GM19351 (cell line): ENCODE results near the gene GRIN3A.
"Not testable (repeated sequence)": the region's sequence is repeated elsewhere in the genome, so short reads cannot be mapped to it uniquely, and the experiment has no call there.

Experiments
- ATAC-seq: cut with Tn5 transposase; IDR thresholded peaks from one replicate; pipeline ENCODE4 v1.9.1; 2021; ENCODE audit warnings: mild to moderate bottlenecking, moderate library complexity; ENCODE audit not compliant: unreplicated experiment

The GRIN3A gene

DNA sequence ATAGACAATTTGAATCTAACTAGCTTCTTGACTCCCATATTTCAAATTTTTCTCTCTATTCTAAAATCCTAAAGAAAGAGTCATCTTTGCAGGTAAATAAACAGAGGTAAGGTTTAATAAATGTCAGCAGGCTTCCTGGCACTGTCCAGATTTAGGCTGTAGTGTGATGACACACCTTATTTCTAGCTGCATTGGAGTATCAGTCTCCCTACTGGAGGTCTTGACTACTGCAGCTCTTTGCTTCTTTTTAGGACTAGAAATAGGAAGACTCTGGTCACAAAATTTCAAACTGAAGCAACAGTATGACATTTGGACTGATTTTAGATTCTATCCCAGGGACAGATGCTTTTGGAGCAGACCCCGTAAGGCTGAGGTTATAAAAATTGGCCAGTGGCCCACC lies 103.0 kb downstream of the GRIN3A start:
- no peak for ATAC-seq

DNA sequence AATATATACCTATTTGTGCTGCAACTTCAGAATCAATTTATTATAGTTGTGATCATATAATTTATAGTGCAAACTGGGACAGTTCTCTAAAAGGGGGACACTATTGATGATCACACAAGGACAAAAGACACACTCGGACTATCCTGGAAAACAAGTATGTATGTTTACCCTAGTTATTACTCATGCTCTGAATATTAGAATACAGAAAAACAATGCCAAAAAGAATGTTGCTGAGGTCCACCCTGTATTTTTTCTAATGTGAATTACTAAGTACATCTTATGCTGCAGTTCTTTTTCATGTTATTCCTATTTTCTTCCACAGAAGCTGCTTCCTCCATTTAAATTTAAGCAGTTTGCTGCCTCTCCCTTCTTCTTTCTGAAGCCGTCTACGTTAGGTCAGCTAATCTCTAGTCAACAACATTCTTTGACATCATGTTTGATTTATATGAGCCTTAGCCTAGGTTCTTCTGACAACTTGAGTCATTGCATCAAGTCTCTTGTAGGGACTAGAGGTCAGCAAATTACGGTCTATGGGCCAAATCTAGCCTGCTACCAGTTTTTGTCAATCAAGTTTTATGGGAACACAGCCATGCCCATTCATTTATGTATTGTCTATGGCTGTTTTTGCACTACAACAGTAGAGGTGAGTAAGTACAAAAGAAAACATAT lies 103.6 kb downstream of the GRIN3A start:
- no peak for ATAC-seq

DNA sequence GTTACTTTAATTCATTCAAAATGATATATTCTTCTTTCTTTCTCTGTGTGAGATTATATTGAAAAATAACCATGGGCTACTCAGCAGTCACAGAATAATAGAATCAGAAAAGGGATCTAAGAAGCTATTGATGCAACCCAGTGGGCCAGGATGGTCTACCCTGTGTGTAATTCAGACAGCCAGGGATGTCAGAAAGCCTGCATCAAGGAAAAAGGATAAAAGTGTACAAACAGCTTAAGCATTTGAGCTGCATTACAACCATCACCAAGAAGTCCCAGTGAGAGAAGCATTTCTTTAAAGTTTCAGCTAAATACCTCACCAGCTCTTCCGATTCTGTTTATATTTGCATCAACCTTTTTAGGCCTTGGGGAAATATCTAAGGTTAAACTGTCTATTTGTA lies 105.8 kb downstream of the GRIN3A start:
- no peak for ATAC-seq

DNA sequence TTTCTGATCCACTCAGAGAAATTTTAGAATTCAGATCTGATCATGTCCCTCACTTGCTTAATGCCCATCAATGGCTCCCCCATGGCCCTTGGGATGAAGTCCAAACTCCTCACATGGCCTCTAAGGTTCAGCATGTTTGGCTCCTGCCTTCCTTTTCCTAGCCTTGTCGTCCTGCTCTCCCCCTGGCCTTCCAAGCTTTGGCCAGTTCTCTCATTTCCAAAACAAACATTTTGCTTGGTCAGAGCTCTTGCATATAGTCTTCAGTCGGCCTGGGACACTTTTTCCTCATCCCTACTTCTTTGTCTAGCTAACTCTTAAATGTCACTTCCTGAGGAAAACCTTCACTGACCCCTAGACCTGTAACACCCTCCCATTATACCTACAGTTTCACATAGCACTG lies 106.6 kb downstream of the GRIN3A start:
- ATAC-seq = no peak

DNA sequence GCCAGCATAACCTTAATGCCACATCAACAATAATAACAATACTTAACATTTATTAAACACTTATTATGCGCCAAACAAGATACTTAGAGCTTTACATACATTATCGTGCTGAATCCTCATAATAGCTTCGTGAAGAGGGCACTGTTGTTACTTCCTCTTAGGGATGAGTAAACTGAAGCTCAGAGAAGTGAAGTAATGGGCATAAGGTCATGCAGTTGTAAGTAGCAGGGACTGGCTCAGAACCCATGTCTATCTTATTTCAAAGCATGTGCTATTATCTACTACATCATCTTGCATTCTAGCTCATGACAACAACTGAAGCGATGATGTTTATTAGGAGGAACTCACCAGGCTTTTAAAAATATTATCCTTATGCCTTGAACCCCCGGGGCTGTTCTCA lies 108.8 kb downstream of the GRIN3A start:
- no peak for ATAC-seq

DNA sequence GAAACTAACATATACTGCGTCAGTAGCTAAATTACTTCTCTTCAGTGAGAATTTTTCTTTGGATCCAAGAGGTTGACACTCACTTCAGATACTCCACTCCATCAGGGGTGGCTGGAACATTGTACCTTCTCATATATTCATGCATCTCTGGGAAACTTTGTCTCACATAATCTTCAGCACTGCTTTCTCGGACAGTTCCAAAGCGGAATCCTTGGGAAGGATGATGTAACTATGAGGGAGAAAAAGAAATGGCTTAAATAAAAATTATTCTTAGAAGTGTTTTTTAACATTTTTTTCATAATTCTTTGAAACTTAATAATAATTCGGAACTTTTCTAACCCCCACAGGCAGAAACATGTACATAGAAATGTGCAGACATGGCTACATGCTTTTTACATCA lies 110.3 kb downstream of the GRIN3A start:
- no peak for ATAC-seq

DNA sequence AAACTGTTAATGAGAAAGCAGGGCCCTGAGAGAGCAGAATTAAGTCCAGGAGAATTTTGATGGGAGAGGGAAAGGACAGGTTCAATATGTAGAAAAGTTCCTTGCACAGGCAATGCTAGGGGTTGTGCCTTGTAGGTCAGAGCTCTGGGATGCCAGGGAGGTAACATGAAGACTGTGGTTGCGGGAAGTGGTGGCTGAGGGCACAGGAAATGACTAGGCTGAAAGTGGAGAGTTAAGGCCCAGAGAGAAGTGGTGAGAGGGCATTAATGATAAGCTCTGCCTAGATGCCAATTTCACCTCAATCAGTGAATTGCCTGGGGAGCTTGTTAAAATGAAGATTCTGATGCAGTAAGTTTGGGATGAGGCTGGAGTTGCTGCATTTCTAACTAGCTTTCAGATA lies 112.2 kb downstream of the GRIN3A start:
- no peak for ATAC-seq

DNA sequence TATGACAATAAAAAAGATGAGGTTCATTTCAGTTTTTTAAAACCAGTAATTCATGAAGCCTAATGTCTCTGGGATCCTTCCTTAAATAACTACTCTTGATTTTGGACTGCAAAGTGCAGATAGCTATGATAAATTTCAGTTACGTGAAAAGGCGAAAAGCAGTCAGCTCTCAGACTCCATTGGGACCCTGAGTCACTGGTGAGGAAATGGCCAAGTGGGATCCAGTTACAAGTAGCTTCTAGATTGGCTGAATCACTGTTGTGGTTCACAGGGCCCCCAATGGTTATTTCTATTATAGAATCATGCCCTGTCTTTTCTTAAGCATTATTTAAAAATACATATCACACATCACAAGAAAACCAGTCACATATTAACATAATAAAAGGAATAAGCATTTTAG lies 112.6 kb downstream of the GRIN3A start:
- ATAC-seq = no peak

DNA sequence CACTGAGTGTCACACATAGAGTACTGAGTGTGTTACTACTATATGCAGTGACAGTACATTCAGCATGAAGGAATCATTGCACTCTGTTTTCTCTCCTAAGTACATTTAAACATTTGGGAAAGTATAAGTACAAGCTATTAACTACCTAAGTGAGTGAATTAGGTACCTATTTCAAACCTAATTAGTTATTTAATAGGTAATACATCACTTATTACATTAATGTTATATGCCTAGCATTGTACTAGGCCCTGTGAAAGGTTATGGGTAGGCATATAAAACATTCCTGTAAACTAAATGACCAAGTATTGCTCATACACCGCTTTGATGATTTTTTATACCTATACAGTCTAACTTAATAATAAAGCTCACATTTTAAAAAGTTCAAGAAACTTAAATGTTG lies 118.0 kb downstream of the GRIN3A start:
- no peak for ATAC-seq

DNA sequence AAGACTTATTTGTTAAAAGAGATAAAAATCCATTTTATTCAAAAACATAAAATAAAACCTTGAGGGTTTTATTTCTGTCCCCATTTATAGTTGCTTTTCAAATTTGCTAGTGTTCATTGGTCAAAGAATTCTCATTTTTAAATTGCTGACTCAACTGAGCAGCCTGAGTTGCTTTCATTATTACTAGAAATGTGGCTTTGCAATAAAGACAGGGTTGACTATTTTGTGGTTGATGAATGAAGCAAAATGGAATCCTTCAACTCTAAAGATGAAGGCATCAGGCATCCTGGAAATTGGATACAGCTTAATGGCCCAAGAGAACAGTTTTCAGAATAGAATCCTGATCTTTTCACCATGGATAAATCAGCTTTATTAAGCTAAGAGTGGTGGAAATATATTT lies 119.7 kb downstream of the GRIN3A start:
- ATAC-seq = peak; percentile 72

DNA sequence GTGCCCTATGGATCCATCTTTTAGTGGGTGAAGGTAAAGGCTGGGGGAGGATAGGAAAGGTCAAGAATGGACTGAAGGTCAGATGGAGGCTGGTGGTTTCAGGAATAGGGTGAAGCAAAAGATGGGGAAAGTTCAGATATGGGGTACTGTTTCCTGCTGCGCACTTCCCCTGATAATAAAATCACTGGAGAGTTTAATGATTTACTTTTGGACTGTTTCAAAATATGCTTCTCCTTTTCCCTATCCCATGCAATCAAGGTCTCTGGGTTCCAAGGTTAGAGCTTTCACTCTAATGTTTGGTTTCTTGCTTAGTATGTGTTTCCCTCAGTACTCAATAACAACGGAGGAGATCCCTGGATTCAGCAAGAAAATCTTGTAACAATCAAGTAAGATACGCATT lies 132.9 kb downstream of the GRIN3A start:
- ATAC-seq = no peak

DNA sequence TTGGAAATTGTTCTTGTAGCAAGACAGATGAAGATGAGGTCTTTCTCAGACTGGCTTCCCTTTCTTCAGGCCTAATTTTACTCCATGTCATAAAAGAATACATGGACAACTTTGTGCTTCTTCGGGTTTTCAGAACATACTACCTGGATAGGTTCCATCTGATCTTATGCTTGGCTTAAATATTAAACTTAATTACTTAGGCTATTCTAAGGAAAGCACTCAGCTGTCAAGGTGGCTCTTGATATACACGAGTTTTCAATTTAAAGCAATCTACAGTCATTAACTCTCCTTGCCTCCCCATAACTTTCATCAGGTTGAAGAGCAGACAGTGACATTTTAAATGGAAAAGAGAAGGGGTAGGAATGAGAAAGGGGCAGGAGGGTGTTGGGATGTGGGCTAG lies 134.2 kb downstream of the GRIN3A start:
- ATAC-seq = no peak

DNA sequence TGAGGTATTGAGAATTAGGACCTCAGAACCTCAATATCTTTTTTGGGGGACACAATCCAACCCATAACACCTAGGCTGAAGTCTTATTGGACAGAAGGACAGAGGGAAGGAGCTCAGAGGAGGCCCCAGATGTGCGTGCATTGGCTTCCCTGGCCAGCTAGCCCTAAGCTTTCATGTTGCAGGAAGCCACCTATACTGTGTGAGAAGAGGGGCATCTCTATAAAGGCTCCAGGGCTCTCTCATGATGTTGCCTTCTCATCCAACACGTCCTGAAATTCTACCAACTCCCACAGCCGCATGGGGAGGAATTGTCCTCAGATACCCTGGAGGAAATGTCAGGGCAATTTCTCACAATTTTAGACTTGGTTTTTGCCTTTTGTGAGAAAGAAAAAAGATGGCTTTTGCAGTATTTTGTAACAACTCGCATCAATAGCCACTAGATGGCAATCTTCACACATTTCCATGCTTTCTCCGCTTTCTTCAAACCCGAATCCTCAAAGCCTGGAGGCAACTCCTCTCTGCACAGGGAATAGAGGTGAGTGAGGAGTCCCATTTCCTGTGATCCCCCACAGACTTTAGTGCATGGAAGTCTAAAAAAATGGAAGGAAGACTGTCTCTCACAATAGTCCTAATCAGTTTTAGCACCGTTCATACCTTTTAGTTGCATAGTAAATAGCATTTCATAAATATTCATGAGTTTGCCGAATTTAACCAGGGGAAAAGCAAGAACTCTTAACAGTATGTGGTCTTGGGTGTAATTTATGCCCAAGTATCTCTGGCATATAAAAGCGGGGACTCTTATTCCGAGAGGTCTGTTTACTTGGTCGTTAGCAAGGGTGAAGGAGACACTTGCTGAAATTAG lies 136.3 kb downstream of the GRIN3A start:
- ATAC-seq = peak; percentile 75

DNA sequence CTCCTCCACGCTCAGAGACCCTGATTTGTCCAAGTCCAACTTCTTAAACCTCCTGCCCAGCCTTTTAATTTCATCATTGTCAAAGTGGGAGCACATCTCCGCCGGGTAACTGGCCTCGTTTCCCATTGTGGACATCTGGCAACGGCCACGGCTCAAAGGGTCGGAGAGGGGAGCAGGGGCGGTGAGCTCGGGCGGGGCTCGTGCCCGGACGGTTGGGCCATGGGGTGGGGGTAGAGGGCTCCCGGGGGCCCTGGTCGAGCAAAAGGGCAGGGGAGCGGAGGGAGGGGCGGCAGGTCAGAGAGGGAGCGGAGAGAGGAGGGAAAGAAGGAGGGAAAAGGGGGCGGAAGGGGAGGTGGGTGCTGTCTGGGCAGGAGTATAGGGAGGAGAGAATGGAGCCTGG lies 143.7 kb downstream of the GRIN3A start, which contains the start of gene PPP3R2:
Gene PPP3R2, minus strand, starts transcription at position 174 of the 400 bp plus-strand sequence. Its CDS starts 48 bp downstream, at position 126.
- ATAC-seq = no peak

DNA sequence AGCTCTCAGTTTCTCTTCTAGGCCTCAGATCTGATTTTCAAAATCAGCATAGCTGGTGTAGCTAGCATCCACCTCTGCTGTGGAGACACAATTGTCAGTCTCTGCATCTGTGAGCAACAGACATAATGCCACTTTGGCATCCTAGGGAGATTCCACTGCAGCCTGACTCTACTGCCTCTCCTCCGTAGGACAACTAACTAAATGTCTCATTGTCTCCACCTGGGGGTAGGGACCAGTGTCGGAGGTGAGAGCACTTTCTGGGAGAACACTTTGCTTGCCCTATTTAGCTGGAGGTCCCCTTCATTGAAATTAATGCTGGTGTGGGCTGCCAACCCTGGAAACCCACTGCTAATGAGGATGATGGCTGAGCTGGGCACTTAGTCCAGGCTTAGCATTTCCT lies 145.1 kb downstream of the GRIN3A start:
- no peak for ATAC-seq

DNA sequence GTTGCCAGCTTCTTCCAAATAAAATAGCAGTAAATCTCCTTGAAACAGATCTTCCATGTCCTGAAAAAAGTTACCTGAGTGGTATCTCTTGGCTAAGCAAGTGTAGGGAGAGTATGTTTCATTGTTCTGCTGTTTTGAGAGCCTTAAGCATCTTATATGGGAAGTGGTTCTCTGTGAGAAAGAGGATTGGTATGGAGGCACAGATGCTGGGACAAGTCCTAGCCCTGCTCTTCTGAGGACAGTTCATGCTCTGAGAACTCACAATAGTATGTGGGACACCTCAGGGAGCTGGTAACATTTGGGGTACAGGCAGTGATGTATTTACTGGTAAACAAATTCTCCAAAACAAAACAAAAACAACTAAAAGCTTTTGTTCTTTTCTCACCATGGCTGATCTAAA lies 145.7 kb downstream of the GRIN3A start:
- ATAC-seq = no peak

DNA sequence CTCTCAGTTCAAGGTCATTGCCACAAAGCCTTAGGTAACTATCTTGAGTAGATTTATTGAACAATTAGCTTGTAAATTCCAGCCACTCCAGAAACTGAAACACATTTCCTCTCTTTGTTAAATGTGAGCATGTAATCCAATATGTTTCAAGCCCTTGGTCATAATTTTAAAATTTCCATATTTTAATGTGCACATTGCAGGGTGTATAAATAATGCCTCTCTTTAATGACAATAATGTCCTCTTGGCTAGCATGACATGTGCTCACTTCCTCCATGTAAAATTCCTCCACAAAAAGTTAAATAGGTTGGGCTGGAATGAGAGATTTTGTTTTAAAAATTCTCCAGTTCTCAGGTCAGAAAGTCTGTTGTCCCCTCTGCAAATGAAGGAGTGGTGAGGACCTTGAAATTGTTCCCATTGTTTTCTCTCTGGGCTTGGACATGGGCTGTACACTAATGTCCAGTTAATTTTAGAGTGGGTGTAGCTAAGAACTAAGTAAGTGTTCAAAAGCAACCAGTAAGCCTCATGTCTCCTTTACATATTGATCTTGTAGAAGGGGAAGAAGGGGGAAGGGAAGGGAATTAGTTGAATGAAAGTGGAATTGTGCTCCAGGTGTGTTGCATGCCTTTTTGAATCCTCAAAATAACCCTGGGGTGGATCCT lies 146.5 kb downstream of the GRIN3A start:
- no peak for ATAC-seq

DNA sequence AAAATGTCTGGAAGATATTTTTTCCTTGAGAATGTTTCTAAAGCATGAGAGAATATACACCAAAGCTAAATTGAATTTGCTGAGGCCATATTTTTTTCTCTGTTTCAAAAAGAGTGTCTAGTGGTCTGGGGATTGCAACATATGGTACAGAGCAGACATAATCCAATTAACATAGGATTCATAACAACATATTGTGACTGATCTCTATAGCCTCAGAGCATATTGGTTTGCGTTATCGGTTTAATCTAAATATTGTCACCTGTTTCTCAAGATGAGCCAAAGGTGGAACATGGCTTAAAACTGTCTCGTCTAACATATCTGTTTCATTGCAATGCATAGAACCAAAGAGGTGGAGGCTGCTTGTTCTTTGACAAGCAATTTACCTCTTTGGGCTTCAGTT lies 147.5 kb downstream of the GRIN3A start:
- ATAC-seq = no peak

DNA sequence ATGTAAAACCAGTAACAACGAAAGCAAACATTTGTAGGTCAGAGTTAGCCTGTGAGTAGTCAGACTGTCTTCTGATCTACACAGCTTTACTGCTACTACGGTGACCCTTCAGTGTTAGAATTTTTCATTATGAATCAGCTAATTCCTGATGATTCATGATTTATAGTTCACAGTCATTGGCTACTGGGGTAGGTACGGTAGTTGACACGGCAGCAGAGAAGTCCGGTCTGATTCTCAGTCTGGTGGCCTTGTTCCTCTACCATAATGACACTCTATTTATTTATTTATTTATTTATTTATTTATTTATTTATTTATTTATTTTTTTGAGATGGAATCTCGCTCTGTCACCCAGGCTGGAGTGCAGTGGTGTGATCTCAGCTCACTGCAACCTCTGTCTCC lies 148.4 kb downstream of the GRIN3A start:
- not testable (repeated sequence) for ATAC-seq

DNA sequence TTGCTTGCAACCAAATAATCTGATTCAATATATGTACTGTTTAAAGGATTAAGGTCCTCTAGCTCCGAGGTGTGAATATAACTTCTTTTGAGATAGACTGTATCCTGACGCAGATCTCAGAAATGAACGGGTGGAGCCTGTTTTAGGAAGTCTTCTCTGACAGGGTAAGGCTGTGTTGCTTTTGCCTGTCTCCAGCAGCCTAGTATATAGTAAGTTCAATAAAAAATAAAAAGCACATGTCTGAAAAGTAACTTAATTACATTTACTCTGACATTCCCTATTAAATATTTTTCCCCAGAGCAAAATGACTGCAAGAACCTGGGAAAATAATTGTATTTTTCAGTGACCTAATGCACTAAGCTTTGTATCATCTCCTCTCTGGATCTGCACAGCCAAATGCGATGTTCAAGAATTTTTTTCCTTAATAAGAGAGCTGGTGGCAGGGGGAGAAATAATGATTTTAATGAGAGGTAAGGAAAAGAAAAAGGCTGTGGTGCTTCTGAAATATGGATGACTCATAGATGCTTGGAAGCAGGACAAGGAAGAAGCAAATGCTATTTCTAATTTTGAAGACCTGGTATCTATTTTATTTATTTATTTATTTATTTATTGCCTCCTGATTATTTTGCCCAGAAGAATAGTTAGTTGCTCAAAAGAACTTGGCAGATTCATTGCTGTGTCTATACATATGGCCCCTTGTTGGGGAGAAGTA lies 151.0 kb downstream of the GRIN3A start:
- no peak for ATAC-seq

DNA sequence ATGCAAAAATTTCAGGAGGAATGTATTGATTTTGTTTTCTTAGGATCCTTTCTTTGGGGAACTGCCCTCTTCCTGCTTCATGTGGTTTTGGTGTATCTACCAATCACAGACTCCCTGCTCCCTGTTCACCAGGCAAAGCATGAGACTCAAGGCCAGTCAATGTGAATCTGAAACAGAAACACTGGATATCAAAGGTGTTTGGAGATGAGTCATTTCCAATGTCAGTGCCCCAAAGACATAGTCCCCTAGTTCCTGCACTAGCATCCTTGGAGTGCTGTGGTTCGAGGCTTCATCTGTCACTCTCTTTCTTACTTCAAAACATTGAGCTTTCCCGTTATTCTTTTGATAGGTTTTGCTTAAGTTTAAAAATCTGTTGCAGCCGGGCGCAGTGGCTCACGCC lies 151.8 kb downstream of the GRIN3A start:
- ATAC-seq = peak; percentile 93
